Neural cell (in vitro differentiated cells): Measurements from ENCODE around the gene FARP2. TPM values are rescaled to one million over a fixed set of nuclear protein-coding genes. Genes with fewer than 3 reads are reported as not detected.

Experiments
- H2AFZ ChIP-seq: fragments of 200-600, 300-800 bp; sonication (generic), shearing (Covaris generic); 2 replicates; pipeline ENCODE4 v1.6.0; 2014; ENCODE audit warnings: low read depth, mild to moderate bottlenecking, antibody characterized with exemption, low read length, moderate library complexity
- H3F3A ChIP-seq: fragments of 200-600 bp; shearing (Covaris generic); 2 replicates; pipeline ENCODE4 v1.6.1; 2016; ENCODE audit warnings: mild to moderate bottlenecking, moderate library complexity, mixed read lengths, antibody characterized with exemption, low read length; ENCODE audit not compliant: insufficient read depth, poor library complexity, severe bottlenecking
- H3K27ac ChIP-seq: fragments of 200-600, 300-800 bp; sonication (generic), shearing (Covaris generic); 2 replicates; pipeline ENCODE4 v1.5.1; 2014; ENCODE audit warnings: mild to moderate bottlenecking, low read length, moderate library complexity
- H3K27me3 ChIP-seq: fragments of 300-800, 200-600 bp; sonication (generic), shearing (Covaris generic); 2 replicates; pipeline ENCODE4 v1.6.0; 2014; ENCODE audit warnings: mild to moderate bottlenecking, low read depth, low read length, moderate library complexity; ENCODE audit not compliant: insufficient read depth
- H3K36me3 ChIP-seq: fragments of 300-800, 200-600 bp; sonication (generic), shearing (Covaris generic); 2 replicates; pipeline ENCODE4 v1.5.1; 2014; ENCODE audit warnings: mild to moderate bottlenecking, antibody characterized with exemption, low read length, moderate library complexity; ENCODE audit not compliant: insufficient read depth
- H3K4me2 ChIP-seq: fragments of 300-800, 200-600 bp; sonication (generic), shearing (Covaris generic); 2 replicates; pipeline ENCODE4 v1.6.0; 2014; ENCODE audit warnings: mild to moderate bottlenecking, low read length
- H3K4me3 ChIP-seq: fragments of 300-800, 200-600 bp; sonication (generic), shearing (Covaris generic); 2 replicates; pipeline ENCODE4 v1.5.1; 2014; ENCODE audit warnings: mild to moderate bottlenecking, low read length, moderate library complexity
- H3K79me2 ChIP-seq: fragments of 200-600 bp; shearing (Covaris generic); replicated peaks from 2 replicates; pipeline ENCODE4 v1.6.0; 2014; ENCODE audit warnings: mild to moderate bottlenecking, low read length, moderate library complexity; ENCODE audit not compliant: insufficient read depth
- H3K9ac ChIP-seq: fragments of 300-800, 200-600 bp; sonication (generic), shearing (Covaris generic); 2 replicates; pipeline ENCODE4 v1.6.1; 2016; ENCODE audit warnings: mild to moderate bottlenecking, low read length, mixed read lengths
- H3K9me2 ChIP-seq: fragments of 200-600 bp; shearing (Covaris generic); 2 replicates; pipeline ENCODE4 v1.6.1; 2016; ENCODE audit warnings: mild to moderate bottlenecking, low read length, mixed read lengths; ENCODE audit not compliant: insufficient read depth
- H3K9me3 ChIP-seq: fragments of 200-600, 300-800 bp; sonication (generic), shearing (Covaris generic); 2 replicates; pipeline ENCODE4 v1.6.1; 2016; ENCODE audit warnings: mild to moderate bottlenecking, mixed run types, low read length, moderate library complexity, mixed read lengths
- H4K20me1 ChIP-seq: fragments of 200-600 bp; shearing (Covaris generic); 2 replicates; pipeline ENCODE4 v1.6.1; 2016; ENCODE audit warnings: mild to moderate bottlenecking, mixed run types; ENCODE audit not compliant: insufficient read depth
- CTCF ChIP-seq: fragments of 450-650 bp; IDR thresholded peaks from 2 replicates; pipeline ENCODE4 v1.5.1; 2014; ENCODE audit warnings: antibody characterized with exemption, mild to moderate bottlenecking, moderate library complexity; ENCODE audit not compliant: poor library complexity, severe bottlenecking
- EP300 ChIP-seq: fragments of 450-650 bp; conservative IDR thresholded peaks from 2 replicates; pipeline ENCODE4 v1.6.1; 2014; ENCODE audit warnings: antibody characterized with exemption, mild to moderate bottlenecking, moderate library complexity; ENCODE audit not compliant: poor library complexity, severe bottlenecking
- EZH2 ChIP-seq: fragments of 200-600, 300-800 bp; shearing (Covaris generic), sonication (generic); IDR thresholded peaks from 2 replicates; pipeline ENCODE4 v1.6.1; 2014; ENCODE audit warnings: antibody characterized with exemption, low read length, borderline replicate concordance, mild to moderate bottlenecking; ENCODE audit not compliant: insufficient read depth, poor library complexity, severe bottlenecking
- MXI1 ChIP-seq: fragments of 450-650 bp; conservative IDR thresholded peaks from 2 replicates; pipeline ENCODE4 v1.6.1; 2014; ENCODE audit warnings: antibody characterized with exemption, mild to moderate bottlenecking; ENCODE audit not compliant: poor library complexity, severe bottlenecking
- POLR2AphosphoS5 ChIP-seq: IDR thresholded peaks from 2 replicates; pipeline ENCODE4 v1.6.1; 2012
- RAD21 ChIP-seq: fragments of 450-650 bp; conservative IDR thresholded peaks from 2 replicates; pipeline ENCODE4 v1.6.1; 2014; ENCODE audit warnings: antibody characterized with exemption, mild to moderate bottlenecking, moderate library complexity
- REST ChIP-seq: IDR thresholded peaks from 2 replicates; pipeline ENCODE4 v1.6.1; 2012; ENCODE audit warnings: borderline replicate concordance
- SMC3 ChIP-seq: fragments of 450-650 bp; conservative IDR thresholded peaks from 2 replicates; pipeline ENCODE4 v1.6.1; 2014; ENCODE audit warnings: antibody characterized with exemption, mild to moderate bottlenecking, moderate library complexity; ENCODE audit not compliant: poor library complexity
- TAF1 ChIP-seq: IDR thresholded peaks from 2 replicates; pipeline ENCODE4 v1.6.1; 2012; ENCODE audit warnings: low read depth
- polyA plus RNA-seq: library from polyadenylated mRNA; depleted of rRNA; stranded (reverse); fragments of >200 nt; gene quantifications from 2 replicates; pipeline ENCODE4 v1.2.3, GENCODE V29; 2014

The FARP2 gene
- polyA plus RNA-seq, 1 donor from 2014 or later = 13.3 TPM

GRCh38 chr2:241498115-241499070 lies 142.3 kb downstream of the FARP2 start:
- Histone ChIP-seq H3K4me2 (no peak overlapping the region), H4K20me1 (no peaks in the 10 kb centered on the region), H3K9me2 (no peaks in the 10 kb centered on the region), H3K36me3 (no peaks in the 10 kb centered on the region), H3K27me3 (no peaks in the 10 kb centered on the region), H3K4me3 (no peak overlapping the region), H3K27ac (no peak overlapping the region), H3F3A (no peaks in the 10 kb centered on the region), H3K9ac (no peak overlapping the region), H3K9me3 (no peaks in the 10 kb centered on the region), H3K79me2 (no peaks in the 10 kb centered on the region), H2AFZ (no peak overlapping the region)
- TF ChIP-seq MXI1 (no peak), EP300 (no peak), TAF1 (no peak), EZH2 (no peak), REST (no peak), POLR2AphosphoS5 (no peak), SMC3 (no peak), RAD21 (no peak), CTCF (no peak)

- Histone ChIP-seq H3K36me3 (no peaks in the 10 kb centered on the region), H3K27ac (no peak overlapping the region), H3K9ac (no peak overlapping the region), H3K27me3 (no peaks in the 10 kb centered on the region), H3F3A (no peaks in the 10 kb centered on the region), H3K4me3 (no peak overlapping the region), H3K9me2 (no peaks in the 10 kb centered on the region), H3K4me2 (no peak overlapping the region), H2AFZ (no peak overlapping the region), H3K9me3 (no peaks in the 10 kb centered on the region), H4K20me1 (no peaks in the 10 kb centered on the region), H3K79me2 (no peaks in the 10 kb centered on the region)
- TF ChIP-seq TAF1 = no peak
- no peak for TF ChIP-seq POLR2AphosphoS5
- no peak for TF ChIP-seq EZH2
- TF ChIP-seq REST = no peak
- no peak for TF ChIP-seq RAD21
- no peak for TF ChIP-seq CTCF
- TF ChIP-seq EP300 = no peak
- TF ChIP-seq MXI1 = no peak
- no peak for TF ChIP-seq SMC3
Observed at GRCh38 chr2:241499146-241499965, 143.3 kb downstream of the FARP2 start.
